HL-60/S4 treated with phorbol 12-myristate 13-acetate at 8.2 ng/mL for 4 days and 3 days (cell line): ENCODE data around the gene IRF3.
"Not testable (repeated sequence)": the region's sequence is repeated elsewhere in the genome, so short reads cannot be mapped to it uniquely, and the experiment has no call there.

ENCODE experiments used
- in situ Hi-C: fragments of 300-500 bp; cut with MboI; formaldehyde crosslinking; loops from 2 replicates; pipeline ENCODE4 v1.15.0; 2022; ENCODE audit warnings: low sequenced_read_pairs

The IRF3 gene

GRCh38 chr19:49651820-49652550, 13.7 kb downstream of the IRF3 start:
- in situ Hi-C loops, result no loop called here

- in situ Hi-C loops, result no loop called here
Measured at GRCh38 chr19:49651029-49651819, 14.4 kb downstream of the IRF3 start.

- in situ Hi-C loops, result no loop called here
Measured at GRCh38 chr19:49646586-49646985, 19.1 kb downstream of the IRF3 start.

- in situ Hi-C loops, result no loop called here
Measured at GRCh38 chr19:49645995-49646394, 19.7 kb downstream of the IRF3 start.

- in situ Hi-C loops, result no loop called here
Measured at GRCh38 chr19:49645592-49645991, 20.1 kb downstream of the IRF3 start.

- in situ Hi-C loops, result no loop called here
Measured at GRCh38 chr19:49643466-49643865, 22.2 kb downstream of the IRF3 start.

- in situ Hi-C loops, result no loop called here
Measured at GRCh38 chr19:49642492-49643035, 23.1 kb downstream of the IRF3 start.

- in situ Hi-C loops, result no loop called here
Measured at GRCh38 chr19:49641688-49642491, 23.8 kb downstream of the IRF3 start, which contains the start of gene SCAF1. SCAF1 (plus strand) TSS chr19:49642209; CDS start chr19:49645027, 2,818 bp downstream.

- in situ Hi-C loops, result no loop called here
Measured at GRCh38 chr19:49640113-49640898, 25.4 kb downstream of the IRF3 start, which contains the start of gene RRAS. RRAS (minus strand) TSS chr19:49640143; CDS start chr19:49640098, 45 bp downstream.

GRCh38 chr19:49639401-49640112, 26.1 kb downstream of the IRF3 start:
- in situ Hi-C loops, result no loop called here

- in situ Hi-C loops, result no loop called here
Measured at GRCh38 chr19:49637821-49638738, 27.6 kb downstream of the IRF3 start.

- in situ Hi-C loops, result no loop called here
Measured at GRCh38 chr19:49636233-49636932, 29.3 kb downstream of the IRF3 start.

- in situ Hi-C loops, result no loop called here
Measured at GRCh38 chr19:49635530-49636232, 30.0 kb downstream of the IRF3 start.

- in situ Hi-C loops, result not testable (repeated sequence)
Measured at GRCh38 chr19:49633273-49633672, 32.4 kb downstream of the IRF3 start.

- in situ Hi-C loops, result no loop called here
Measured at GRCh38 chr19:49632576-49632975, 33.1 kb downstream of the IRF3 start.

- in situ Hi-C loops, result no loop called here
Measured at GRCh38 chr19:49631610-49632192, 34.0 kb downstream of the IRF3 start.
